ENCODE measurements around the gene PHF20. TPM values are rescaled to one million over a fixed set of nuclear protein-coding genes. Genes with fewer than 3 reads are reported as not detected.

The PHF20 gene
- total RNA-seq, 2 donors from 2014 or later = 17.6 to 25.1 TPM

GRCh38 chr20:35984382-35984781, 212.6 kb downstream of the PHF20 start:
- Histone ChIP-seq H3K27ac (no peak overlapping the region), H3K9me3 (no peaks in the 10 kb centered on the region), H3K27me3 (no peaks in the 10 kb centered on the region), H3K4me1 (no peaks in the 10 kb centered on the region), H3K36me3 (replicated peaks in 1 of 2; ENCODE audit: insufficient read depth in 1 of 2, low read depth in 2 of 2) (no peaks in the 10 kb centered on the region), H3K4me3 (no peak overlapping the region)
- ATAC-seq = no peak
- intact Hi-C loops (cut with DNase I) = loop anchor here (5.0 kb wide), 1 partner anchor 158 kb away; no protein-coding TSS in a partner anchor
- no peak for TF ChIP-seq POLR2A (IDR thresholded peaks at IDR 0.05)
- TF ChIP-seq CTCF (IDR thresholded peaks at IDR 0.05) = no peak
- no peak for DNase-seq
- WGBS, 2 donors = 69 to 83% methylated on average over 6 of the region's 6 CpGs

GRCh38 chr20:35985806-35986205, 214.0 kb downstream of the PHF20 start:
- intact Hi-C loops (cut with DNase I) = no loop called here
- WGBS, 2 donors = 76 to 79% methylated on average over 2 of the region's 2 CpGs
- Histone ChIP-seq H3K27ac (no peak overlapping the region), H3K4me3 (no peak overlapping the region), H3K36me3 (replicated peaks in 1 of 2; ENCODE audit: insufficient read depth in 1 of 2, low read depth in 2 of 2) (no peaks in the 10 kb centered on the region), H3K4me1 (no peaks in the 10 kb centered on the region), H3K27me3 (no peaks in the 10 kb centered on the region), H3K9me3 (no peaks in the 10 kb centered on the region)
- DNase-seq (no peak), ATAC-seq (no peak)
- TF ChIP-seq CTCF (IDR thresholded peaks at IDR 0.05) (no peak), POLR2A (IDR thresholded peaks at IDR 0.05) (no peak)

GRCh38 chr20:35988910-35989463, 217.2 kb downstream of the PHF20 start:
- no peaks in the 10 kb centered on the region for H3K4me1 ChIP-seq
- no peak overlapping the region for H3K4me3 ChIP-seq
- H3K36me3 ChIP-seq (replicated peaks in 1 of 2; ENCODE audit: insufficient read depth in 1 of 2, low read depth in 2 of 2) = no peaks in the 10 kb centered on the region
- no peaks in the 10 kb centered on the region for H3K27me3 ChIP-seq
- DNase-seq (no peak), ATAC-seq (no peak)
- H3K9me3 ChIP-seq = no peaks in the 10 kb centered on the region
- intact Hi-C loops (cut with DNase I) = no loop called here
- H3K27ac ChIP-seq = no peak overlapping the region
- TF ChIP-seq CTCF (IDR thresholded peaks at IDR 0.05) = no peak
- WGBS, 2 donors = 59 to 70% methylated on average over 2 of the region's 2 CpGs

- TF ChIP-seq CTCF (IDR thresholded peaks at IDR 0.05) (peak in 6 of 7 experiments; percentile 22 to 55 (median 44)), POLR2A (IDR thresholded peaks at IDR 0.05) (no peak)
- no peak overlapping the region for H3K27ac ChIP-seq
- H3K4me3 ChIP-seq = no peak overlapping the region
- no peaks in the 10 kb centered on the region for H3K36me3 ChIP-seq (replicated peaks in 1 of 2; ENCODE audit: insufficient read depth in 1 of 2, low read depth in 2 of 2)
- 17 to 21% methylated on average over 3 of the region's 3 CpGs for WGBS, 2 donors
- no peaks in the 10 kb centered on the region for H3K27me3 ChIP-seq
- no peaks in the 10 kb centered on the region for H3K4me1 ChIP-seq
- no peaks in the 10 kb centered on the region for H3K9me3 ChIP-seq
- peak; percentile 43 to 65 (median 46) for DNase-seq
- ATAC-seq = peak; percentile 51
- intact Hi-C loops (cut with DNase I) = no loop called here
Observed at GRCh38 chr20:35991142-35991771, 219.4 kb downstream of the PHF20 start.
